Nephron (organoid): ENCODE results near the gene TBC1D23.

Experiments
- H3K27ac Mint-ChIP-seq, 3 experiments: 2 replicates each; pipeline ENCODE4 v1.8.0; 2020; ENCODE audit warnings: mixed read lengths in 3 of 3, mild to moderate bottlenecking in 2 of 3, moderate library complexity in 1 of 3
- H3K27me3 Mint-ChIP-seq: 2 replicates; pipeline ENCODE4 v1.8.0; 2021; ENCODE audit warnings: low read depth, mild to moderate bottlenecking, moderate library complexity, mixed read lengths
- H3K36me3 Mint-ChIP-seq: 2 replicates; pipeline ENCODE4 v1.8.0; 2020; ENCODE audit warnings: low read depth, mixed read lengths
- H3K4me1 Mint-ChIP-seq: 2 replicates; pipeline ENCODE4 v1.8.0; 2020; ENCODE audit warnings: mixed read lengths
- H3K4me3 Mint-ChIP-seq, 3 experiments: 2 replicates each; pipeline ENCODE4 v1.8.0; 2020; ENCODE audit warnings: mild to moderate bottlenecking in 3 of 3, mixed read lengths in 3 of 3, moderate library complexity in 2 of 3
- H3K9me3 Mint-ChIP-seq: 2 replicates; pipeline ENCODE4 v1.8.0; 2020; ENCODE audit warnings: mixed read lengths
- CTCF ChIP-seq, 3 experiments: fragments of 200-600 bp; sonication (generic); IDR thresholded peaks; one replicate each; pipeline ENCODE4 v1.5.0; 2021; ENCODE audit warnings: antibody characterized with exemption in 3 of 3; ENCODE audit not compliant: unreplicated experiment in 3 of 3

Gene TBC1D23

DNA sequence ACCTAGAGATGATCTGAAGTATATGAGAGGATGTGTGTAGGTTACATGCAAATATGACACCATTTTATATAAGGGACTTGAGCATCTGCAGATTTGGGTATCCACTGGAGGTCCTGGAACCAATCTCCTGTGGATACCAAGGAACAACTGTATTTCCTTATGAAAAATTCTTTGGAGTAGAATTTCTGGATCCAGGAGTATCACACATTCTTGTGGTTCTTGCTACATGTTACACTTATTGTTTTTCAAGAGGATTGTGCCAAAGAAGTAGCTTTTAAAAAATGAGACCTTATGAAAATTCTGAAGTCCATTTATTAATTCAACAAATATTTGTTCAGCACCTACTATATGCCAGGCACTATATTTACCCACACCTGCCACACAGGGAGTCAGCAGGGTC, 15.7 kb upstream of the TBC1D23 start:
- Mint-ChIP-seq H3K4me1 (no peaks in the 10 kb centered on the region), H3K4me3 (no peak overlapping the region), H3K36me3 (no peaks in the 10 kb centered on the region), H3K27ac (no peak overlapping the region), H3K27me3 (no peaks in the 10 kb centered on the region), H3K9me3 (peaks cover 3% of the 10 kb centered on the region)
- TF ChIP-seq CTCF (IDR thresholded peaks at IDR 0.05; ENCODE audit: unreplicated experiment in 3 of 3): no peak

- Mint-ChIP-seq H3K4me1 (no peaks in the 10 kb centered on the region), H3K4me3 (no peak overlapping the region), H3K9me3 (peaks cover 2% of the 10 kb centered on the region), H3K36me3 (no peaks in the 10 kb centered on the region), H3K27ac (no peak overlapping the region), H3K27me3 (no peaks in the 10 kb centered on the region)
- no peak for TF ChIP-seq CTCF (IDR thresholded peaks at IDR 0.05; ENCODE audit: unreplicated experiment in 3 of 3)
Observed at GRCh38 chr3:100245927-100246326, 14.9 kb upstream of the TBC1D23 start.

- H3K27ac Mint-ChIP-seq: no peak overlapping the region
- no peaks in the 10 kb centered on the region for H3K36me3 Mint-ChIP-seq
- no peak for TF ChIP-seq CTCF (IDR thresholded peaks at IDR 0.05; ENCODE audit: unreplicated experiment in 3 of 3)
- no peaks in the 10 kb centered on the region for H3K4me1 Mint-ChIP-seq
- H3K9me3 Mint-ChIP-seq: no peaks in the 10 kb centered on the region
- no peaks in the 10 kb centered on the region for H3K27me3 Mint-ChIP-seq
- H3K4me3 Mint-ChIP-seq: no peak overlapping the region
Observed at GRCh38 chr3:100246999-100247398, 13.8 kb upstream of the TBC1D23 start.

DNA sequence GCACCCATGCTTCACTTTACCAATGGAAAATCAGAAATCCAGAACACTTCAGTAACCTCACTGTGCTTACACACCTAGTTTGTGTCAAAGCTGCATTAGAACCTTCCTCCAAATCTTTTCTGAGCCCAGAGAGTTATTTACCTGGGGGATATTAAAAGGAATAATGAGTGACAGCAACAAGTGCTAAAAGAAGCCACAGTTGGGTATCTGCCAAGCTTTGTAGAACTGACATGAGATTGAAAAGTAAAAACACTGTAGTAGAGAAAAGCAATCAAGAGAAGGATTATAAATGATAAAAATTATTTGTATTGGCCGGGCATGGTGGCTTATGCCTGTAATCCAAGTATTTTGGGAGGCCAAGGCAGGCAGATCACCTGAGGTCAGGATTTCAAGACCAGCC, 8.8 kb upstream of the TBC1D23 start:
- no peaks in the 10 kb centered on the region for H3K36me3 Mint-ChIP-seq
- no peaks in the 10 kb centered on the region for H3K9me3 Mint-ChIP-seq
- no peaks in the 10 kb centered on the region for H3K27me3 Mint-ChIP-seq
- H3K4me1 Mint-ChIP-seq: peaks cover 27% of the 10 kb centered on the region
- H3K27ac Mint-ChIP-seq: no peak overlapping the region
- no peak for TF ChIP-seq CTCF (IDR thresholded peaks at IDR 0.05; ENCODE audit: unreplicated experiment in 3 of 3)
- no peak overlapping the region for H3K4me3 Mint-ChIP-seq

DNA sequence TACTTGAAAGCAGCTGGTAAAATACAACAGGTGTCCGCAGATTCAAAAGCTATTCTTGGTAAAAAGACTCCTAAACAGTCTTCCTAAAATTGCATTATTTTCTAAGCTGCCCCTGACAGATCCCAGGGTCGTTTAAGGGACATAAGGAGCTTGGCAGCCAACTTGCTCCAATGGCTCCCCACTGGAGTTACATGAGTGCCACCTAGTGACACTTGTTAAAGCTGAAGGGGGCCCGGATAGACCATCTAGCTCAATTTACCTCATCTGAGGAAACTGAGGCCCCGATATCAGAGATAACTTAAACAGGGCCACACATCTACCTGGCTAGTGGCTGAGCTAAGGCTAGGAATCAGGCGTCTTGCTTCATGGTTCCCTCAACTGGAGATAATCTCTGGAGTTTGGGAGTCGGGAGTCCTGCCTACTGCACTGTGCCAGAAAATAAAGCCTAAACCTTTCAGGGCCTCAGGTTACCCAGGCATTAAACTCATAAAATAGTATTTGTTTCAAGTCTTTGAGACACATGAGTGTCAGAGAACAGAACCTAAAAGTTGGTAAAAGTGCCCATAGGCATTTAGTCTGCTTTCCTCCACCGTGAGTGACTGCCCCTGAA, 6.5 kb upstream of the TBC1D23 start:
- no peaks in the 10 kb centered on the region for H3K9me3 Mint-ChIP-seq
- no peak overlapping the region for H3K4me3 Mint-ChIP-seq
- peak overlapping the region in 2 of 3 experiments; percentile 73 to 84 for H3K27ac Mint-ChIP-seq
- peaks cover 35% of the 10 kb centered on the region for H3K4me1 Mint-ChIP-seq
- peak; percentile 73 to 88 (median 81) for TF ChIP-seq CTCF (IDR thresholded peaks at IDR 0.05; ENCODE audit: unreplicated experiment in 3 of 3)
- H3K27me3 Mint-ChIP-seq: no peaks in the 10 kb centered on the region
- H3K36me3 Mint-ChIP-seq: no peaks in the 10 kb centered on the region

- no peaks in the 10 kb centered on the region for H3K27me3 Mint-ChIP-seq
- H3K4me1 Mint-ChIP-seq: peaks cover 56% of the 10 kb centered on the region
- H3K9me3 Mint-ChIP-seq: no peaks in the 10 kb centered on the region
- peak overlapping the region in 1 of 3 experiments; percentile 34 for H3K4me3 Mint-ChIP-seq
- H3K27ac Mint-ChIP-seq: peak overlapping the region in 1 of 3 experiments; percentile 38
- no peaks in the 10 kb centered on the region for H3K36me3 Mint-ChIP-seq
- no peak for TF ChIP-seq CTCF (IDR thresholded peaks at IDR 0.05; ENCODE audit: unreplicated experiment in 3 of 3)
Observed at GRCh38 chr3:100256731-100257151, 4.1 kb upstream of the TBC1D23 start.
